Metanephros (tissue), 2 donors: ENCODE measurements around the gene PIGP. TPM values are rescaled to one million over a fixed set of nuclear protein-coding genes. Genes with fewer than 3 reads are reported as not detected.

Experiments
- small RNA-seq: library from RNA; depleted of rRNA; stranded (forward); fragments of <200 nt; gene quantifications from one replicate; pipeline ENCODE3, GENCODE V24; 2014; ENCODE audit warnings: low replicate concordance
- total RNA-seq: library from RNA; depleted of rRNA; stranded (reverse); fragments of >200 nt; gene quantifications from one replicate; pipeline ENCODE4 v1.2.3, GENCODE V29; 2014

PIGP gene
- 20.6 TPM for total RNA-seq

DNA sequence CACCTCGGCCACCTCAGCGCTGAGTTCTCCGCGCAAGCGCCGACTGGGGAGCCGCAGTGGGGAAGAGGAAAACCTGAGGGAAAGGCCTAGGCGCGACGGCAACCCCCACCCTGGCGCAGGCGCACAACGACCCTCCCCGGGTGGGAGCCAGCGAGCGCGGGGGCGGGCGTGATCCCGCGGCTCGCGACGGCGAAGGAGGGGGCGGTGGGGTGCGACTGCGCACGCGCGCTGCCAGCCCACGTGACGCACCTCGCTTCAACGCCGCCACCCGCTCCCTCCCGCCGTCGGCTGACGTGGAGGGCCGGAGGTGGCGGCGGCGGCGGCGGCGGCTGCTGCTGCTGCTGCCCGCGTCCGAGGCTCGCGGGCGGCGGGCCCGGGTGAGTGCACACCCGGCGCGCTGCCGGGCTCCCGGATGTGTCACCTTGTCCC, at the start of gene PIGP, which contains the start of gene TTC3:
Gene PIGP, minus strand, starts transcription at position 84 of the 429 bp plus-strand sequence. CDS start 556 bp downstream, outside the sequence.
Gene TTC3, plus strand, starts transcription at position 267 of the 429 bp plus-strand sequence. CDS start 14,004 bp downstream, outside the sequence.

Small RNA genes within 50 kb of the gene (small RNA-seq; reads per million reads assigned to genes)
- gene RNU6-696P, result not detected

Other genes starting within 250 kb of the PIGP start
- 21.9 TPM for gene HLCS, start 106.4 kb downstream of the PIGP start, total RNA-seq
- gene RIPPLY3, start 66.4 kb downstream of the PIGP start, total RNA-seq, result 0.99 TPM
- 230 TPM for gene TTC3, start 183 bp upstream of the PIGP start, total RNA-seq
- 45.5 TPM for gene VPS26C, start 194.3 kb upstream of the PIGP start, total RNA-seq